Hindlimb muscle (tissue), 1 donor: ENCODE data around the gene GJA9. TPM values are rescaled to one million over a fixed set of nuclear protein-coding genes. Genes with fewer than 3 reads are reported as not detected.

Experiments used
- DNase-seq: peaks from one replicate; pipeline ENCODE4 v3.0.0-alpha.2; 2013
- polyA plus RNA-seq: library from polyadenylated mRNA; unstranded; fragments of 120-200 nt; gene quantifications from one replicate; pipeline ENCODE4 v1.2.1, GENCODE V29; 2013; ENCODE audit not compliant: insufficient read length

Gene GJA9
- polyA plus RNA-seq, 1 donor, result 0.34 TPM

DNA sequence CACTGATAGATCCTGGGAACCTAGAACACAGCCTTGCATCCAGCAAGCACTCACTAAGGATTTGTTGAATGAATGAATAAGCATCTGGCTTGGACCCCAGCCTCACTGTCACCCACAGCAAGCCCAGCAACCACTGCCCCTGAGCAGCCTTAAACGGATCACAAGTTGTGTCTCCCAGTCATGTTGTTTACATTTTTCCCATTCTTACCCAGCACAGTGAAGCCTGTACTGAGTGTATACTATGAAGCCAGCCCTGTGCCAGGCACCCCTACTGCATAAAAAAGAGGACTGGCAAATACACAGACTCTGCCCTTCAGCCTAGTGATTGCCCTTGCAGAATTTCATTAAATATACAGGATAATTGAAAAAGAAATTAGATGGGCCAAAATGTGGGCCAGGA lies 52.0 kb downstream of the GJA9 start:
- no peak for DNase-seq

DNA sequence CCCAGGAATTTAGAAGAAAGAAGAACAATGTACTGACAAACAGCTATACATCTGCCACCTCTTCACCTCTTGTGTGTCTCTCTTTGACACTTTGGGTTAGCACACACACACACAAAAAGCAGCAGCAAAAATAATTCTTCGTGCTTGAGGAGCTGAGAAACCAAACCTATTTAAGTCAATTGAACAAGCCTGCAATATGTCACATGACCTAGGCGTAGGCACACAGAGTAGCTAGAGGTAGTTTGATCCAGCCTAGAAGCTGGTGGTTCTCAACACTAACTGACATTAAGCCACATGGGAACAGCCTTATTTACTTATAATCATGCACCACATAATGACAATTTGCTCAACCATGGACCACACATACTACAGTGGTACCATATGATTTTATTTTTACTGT lies 54.1 kb downstream of the GJA9 start:
- no peak for DNase-seq

- DNase-seq, result no peak
Observed at GRCh38 chr1:38826886-38827285, 54.5 kb downstream of the GJA9 start.

DNA sequence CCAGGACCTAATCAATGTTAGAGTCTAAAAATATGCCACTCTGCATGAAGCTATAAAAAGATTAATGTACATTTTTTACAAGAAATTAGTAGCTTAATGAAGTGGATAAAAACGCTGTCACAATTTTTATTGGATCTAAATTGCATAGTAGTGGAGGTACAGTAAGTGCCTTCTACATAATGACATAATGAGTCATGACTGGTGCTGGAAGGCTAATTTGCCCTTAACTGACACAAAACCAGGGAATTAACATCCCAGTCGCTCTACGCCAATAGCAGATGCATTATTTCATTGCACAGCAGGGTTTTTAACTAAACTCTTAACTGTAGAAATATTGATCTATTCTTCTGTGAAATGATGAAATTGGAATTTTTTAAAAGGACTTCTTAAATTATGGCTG lies 55.1 kb downstream of the GJA9 start:
- no peak for DNase-seq

Other genes with a start within 250 kb of the GJA9 start
- gene RRAGC, start 21.8 kb downstream of the GJA9 start, polyA plus RNA-seq, result 19.7 TPM
- gene MYCBP, start 8.2 kb downstream of the GJA9 start, polyA plus RNA-seq, result 19.8 TPM
- 0.76 TPM for gene RHBDL2, start 60.2 kb upstream of the GJA9 start, polyA plus RNA-seq
- 31.0 TPM for gene AKIRIN1, start 109.7 kb upstream of the GJA9 start, polyA plus RNA-seq
- 302 TPM for gene NDUFS5, start 144.8 kb upstream of the GJA9 start, polyA plus RNA-seq